Activated naive CD4-positive, alpha-beta T cell treated with anti-CD3 and anti-CD28 coated beads, Interleukin-2, amount 10 ng/mL, durations not matched to agents 7 days and 5 days (primary cell): ENCODE measurements around the gene CDH22.

Experiments
- CTCF ChIA-PET: fragments of 350-600 bp; sonication (Branson Sonifier 250); formaldehyde crosslinking; loops from one replicate; lab custom pipeline; 2021; ENCODE audit warnings: antibody characterized with exemption; lab: Charles Lee
- DNase-seq: peaks from one replicate; pipeline ENCODE4 v3.0.0-alpha.2; 2020
- H3K27ac Mint-ChIP-seq: one replicate; pipeline ENCODE4 v1.8.0; 2021; ENCODE audit warnings: mild to moderate bottlenecking, moderate library complexity, mixed read lengths
- H3K27me3 Mint-ChIP-seq: one replicate; pipeline ENCODE4 v1.8.0; 2021; ENCODE audit warnings: mild to moderate bottlenecking, mixed read lengths
- H3K36me3 Mint-ChIP-seq: one replicate; pipeline ENCODE4 v1.8.0; 2021; ENCODE audit warnings: mixed read lengths
- H3K4me1 Mint-ChIP-seq: one replicate; pipeline ENCODE4 v1.8.0; 2021; ENCODE audit warnings: mixed read lengths
- H3K4me3 Mint-ChIP-seq: one replicate; pipeline ENCODE4 v1.8.0; 2021; ENCODE audit warnings: mild to moderate bottlenecking, moderate library complexity, mixed read lengths
- H3K9me3 Mint-ChIP-seq: one replicate; pipeline ENCODE4 v1.8.0; 2021; ENCODE audit warnings: mixed read lengths

CDH22 gene

GRCh38 chr20:46307139-46307998, 929 bp downstream of the CDH22 start:
- CTCF ChIA-PET = interaction anchor here (0.5 to 3.7 kb wide), 14 partner anchors 11 to 131 kb away, joined by 3 to 34 read pairs (median 3); no protein-coding TSS in a partner anchor
- H3K4me1 Mint-ChIP-seq = peaks cover 6% of the 10 kb centered on the region
- H3K27ac Mint-ChIP-seq = no peak overlapping the region
- DNase-seq = peak; percentile 83
- H3K27me3 Mint-ChIP-seq = peaks cover 93% of the 10 kb centered on the region
- no peaks in the 10 kb centered on the region for H3K36me3 Mint-ChIP-seq
- H3K4me3 Mint-ChIP-seq = peak overlapping the region; percentile 19
- H3K9me3 Mint-ChIP-seq = no peaks in the 10 kb centered on the region

DNA sequence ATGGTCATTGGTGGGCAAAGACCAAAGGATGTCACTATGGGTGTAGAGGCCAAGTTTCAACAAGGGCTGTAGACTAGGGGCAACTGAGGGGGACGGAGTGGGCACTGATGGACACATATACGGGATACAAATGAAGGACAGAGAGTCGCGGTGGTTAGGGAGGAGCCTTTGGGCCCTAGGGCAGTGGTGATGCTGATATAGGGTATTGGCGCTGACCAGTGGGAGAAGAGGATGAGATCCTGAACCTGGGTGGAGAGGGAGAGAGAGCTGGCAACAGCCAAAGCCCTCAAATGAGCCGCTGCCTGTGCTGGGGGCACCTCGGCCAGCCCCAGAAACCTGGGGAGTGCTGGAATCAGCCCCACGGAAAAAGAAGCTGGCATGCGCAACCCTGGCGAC, 1.6 kb downstream of the CDH22 start:
- peaks cover 4% of the 10 kb centered on the region for H3K4me1 Mint-ChIP-seq
- H3K27me3 Mint-ChIP-seq = peaks cover 87% of the 10 kb centered on the region
- no peaks in the 10 kb centered on the region for H3K9me3 Mint-ChIP-seq
- CTCF ChIA-PET = interaction anchor here (0.5 to 3.7 kb wide), 13 partner anchors 10 to 132 kb away, joined by 3 to 34 read pairs (median 3); no protein-coding TSS in a partner anchor
- peak overlapping the region; percentile 11 for H3K4me3 Mint-ChIP-seq
- H3K27ac Mint-ChIP-seq = no peak overlapping the region
- no peak for DNase-seq
- no peaks in the 10 kb centered on the region for H3K36me3 Mint-ChIP-seq

GRCh38 chr20:46305973-46306360, 2.3 kb downstream of the CDH22 start:
- Mint-ChIP-seq H3K4me3 (no peak overlapping the region), H3K27me3 (peaks cover 79% of the 10 kb centered on the region), H3K27ac (no peak overlapping the region), H3K36me3 (no peaks in the 10 kb centered on the region), H3K4me1 (peaks cover 4% of the 10 kb centered on the region), H3K9me3 (no peaks in the 10 kb centered on the region)
- no peak for DNase-seq
- CTCF ChIA-PET = interaction anchor here (1.1 to 3.7 kb wide), 6 partner anchors 37 to 107 kb away, joined by 3 to 34 read pairs (median 4); no protein-coding TSS in a partner anchor

DNA sequence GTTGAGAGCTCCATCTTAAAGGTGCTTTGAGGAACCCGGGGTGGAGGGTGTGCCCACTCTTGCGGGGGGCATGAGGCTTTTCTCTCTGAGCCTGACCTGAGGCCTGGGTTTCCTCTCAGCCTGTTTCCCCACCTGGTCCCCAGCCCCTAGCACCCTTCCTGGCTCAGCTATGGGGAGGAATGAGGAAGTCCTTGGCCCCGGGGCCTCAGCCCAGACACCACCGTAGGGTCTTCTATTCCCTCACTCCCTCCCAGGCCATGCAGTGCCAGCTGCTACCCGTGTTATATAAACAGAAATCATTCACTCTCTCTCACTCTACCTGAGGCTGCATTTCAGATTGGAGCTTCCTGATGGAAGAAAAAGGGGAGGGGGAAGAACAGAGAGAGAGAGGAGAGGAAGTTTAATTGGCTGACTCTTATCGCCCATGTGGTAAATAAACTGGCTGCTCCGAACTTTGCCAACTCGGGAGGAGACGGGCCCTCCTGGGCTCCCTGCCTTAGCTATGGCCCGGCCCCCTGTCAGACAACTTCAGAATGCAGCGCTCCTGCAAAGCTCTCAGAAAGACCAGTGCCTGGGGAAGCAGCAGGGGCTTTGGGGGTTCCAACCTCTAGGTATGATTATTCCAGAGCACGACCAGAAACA, 2.8 kb downstream of the CDH22 start:
- H3K27me3 Mint-ChIP-seq = peaks cover 74% of the 10 kb centered on the region
- CTCF ChIA-PET = interaction anchor here (0.7 to 3.7 kb wide), 6 partner anchors 27 to 108 kb away, joined by 3 to 34 read pairs (median 4); no protein-coding TSS in a partner anchor
- no peaks in the 10 kb centered on the region for H3K9me3 Mint-ChIP-seq
- H3K4me1 Mint-ChIP-seq = peaks cover 4% of the 10 kb centered on the region
- no peak for DNase-seq
- H3K36me3 Mint-ChIP-seq = no peaks in the 10 kb centered on the region
- no peak overlapping the region for H3K27ac Mint-ChIP-seq
- H3K4me3 Mint-ChIP-seq = no peak overlapping the region

DNA sequence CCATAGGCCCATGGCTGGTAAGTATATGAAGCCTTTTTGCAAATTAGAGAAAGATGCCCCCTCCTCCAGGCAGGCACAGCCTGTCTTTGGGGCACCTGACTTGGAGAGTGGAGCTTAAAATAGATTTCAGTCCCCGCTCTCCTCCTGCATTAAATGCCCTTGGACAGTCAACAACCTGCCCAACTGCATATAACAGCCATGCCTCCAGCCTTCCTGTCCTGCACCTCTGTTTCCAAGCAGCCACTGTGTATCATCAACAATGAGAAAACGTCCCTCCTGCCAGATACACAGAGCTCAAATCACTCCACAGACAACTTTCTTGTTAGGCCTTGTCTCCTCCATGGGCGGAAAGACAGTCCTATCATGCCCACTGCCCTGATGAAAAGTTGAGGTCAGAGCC, 3.4 kb downstream of the CDH22 start:
- H3K27me3 Mint-ChIP-seq = peaks cover 72% of the 10 kb centered on the region
- no peaks in the 10 kb centered on the region for H3K36me3 Mint-ChIP-seq
- H3K4me1 Mint-ChIP-seq = peaks cover 4% of the 10 kb centered on the region
- CTCF ChIA-PET = interaction anchor here (0.7 to 3.7 kb wide), 5 partner anchors 27 to 108 kb away, joined by 3 to 34 read pairs (median 6); no protein-coding TSS in a partner anchor
- H3K4me3 Mint-ChIP-seq = no peak overlapping the region
- H3K9me3 Mint-ChIP-seq = no peaks in the 10 kb centered on the region
- no peak overlapping the region for H3K27ac Mint-ChIP-seq
- no peak for DNase-seq

- Mint-ChIP-seq H3K4me3 (no peak overlapping the region), H3K27me3 (peaks cover 67% of the 10 kb centered on the region), H3K9me3 (no peaks in the 10 kb centered on the region), H3K36me3 (no peaks in the 10 kb centered on the region), H3K27ac (no peak overlapping the region), H3K4me1 (peaks cover 4% of the 10 kb centered on the region)
- CTCF ChIA-PET = interaction anchor here (1.5 to 3.7 kb wide), 3 partner anchors 44 to 109 kb away, joined by 6 to 34 read pairs (median 30); no protein-coding TSS in a partner anchor
- DNase-seq = no peak
Measured at GRCh38 chr20:46304361-46304760, 3.9 kb downstream of the CDH22 start.

GRCh38 chr20:46303176-46303956, 4.9 kb downstream of the CDH22 start:
- no peak overlapping the region for H3K27ac Mint-ChIP-seq
- H3K4me1 Mint-ChIP-seq = peaks cover 2% of the 10 kb centered on the region
- no peaks in the 10 kb centered on the region for H3K36me3 Mint-ChIP-seq
- CTCF ChIA-PET = interaction anchor here (3.7 kb wide), 1 partner anchor 110 kb away, joined by 30 read pairs; no protein-coding TSS in a partner anchor
- no peak overlapping the region for H3K4me3 Mint-ChIP-seq
- no peak for DNase-seq
- peaks cover 57% of the 10 kb centered on the region for H3K27me3 Mint-ChIP-seq
- H3K9me3 Mint-ChIP-seq = no peaks in the 10 kb centered on the region

- no peaks in the 10 kb centered on the region for H3K4me1 Mint-ChIP-seq
- DNase-seq = no peak
- H3K27me3 Mint-ChIP-seq = peaks cover 58% of the 10 kb centered on the region
- H3K36me3 Mint-ChIP-seq = no peaks in the 10 kb centered on the region
- CTCF ChIA-PET = no interaction called here
- no peaks in the 10 kb centered on the region for H3K9me3 Mint-ChIP-seq
- no peak overlapping the region for H3K4me3 Mint-ChIP-seq
- H3K27ac Mint-ChIP-seq = no peak overlapping the region
Measured at GRCh38 chr20:46302106-46302505, 6.2 kb downstream of the CDH22 start.

DNA sequence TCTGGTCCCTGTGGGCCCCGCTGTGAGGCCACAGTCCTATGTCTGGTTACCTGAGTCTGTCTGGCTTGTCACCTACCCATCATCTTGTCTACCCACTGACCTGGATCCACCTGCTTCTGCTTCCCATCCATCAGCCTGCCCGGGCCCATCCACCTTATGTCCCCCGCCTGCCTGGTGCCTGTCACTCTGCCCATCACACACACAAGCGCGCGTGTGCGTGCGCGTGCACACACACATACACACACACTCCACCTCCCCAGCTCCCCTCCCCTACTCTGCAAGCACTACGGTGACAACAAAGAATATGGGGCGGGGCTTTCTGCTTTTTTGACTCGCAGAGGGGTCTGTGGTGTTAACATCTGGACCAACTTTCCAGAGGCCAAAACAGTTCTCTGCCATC, 8.0 kb downstream of the CDH22 start:
- H3K27me3 Mint-ChIP-seq = peaks cover 57% of the 10 kb centered on the region

GRCh38 chr20:46299078-46299477, 9.2 kb downstream of the CDH22 start:
- CTCF ChIA-PET = interaction anchor here (1.4 kb wide), 1 partner anchor 48 kb away, joined by 3 read pairs; no protein-coding TSS in a partner anchor
- no peak for DNase-seq
- no peak overlapping the region for H3K27ac Mint-ChIP-seq
- H3K27me3 Mint-ChIP-seq = peaks cover 58% of the 10 kb centered on the region
- H3K9me3 Mint-ChIP-seq = no peaks in the 10 kb centered on the region
- no peaks in the 10 kb centered on the region for H3K36me3 Mint-ChIP-seq
- no peaks in the 10 kb centered on the region for H3K4me1 Mint-ChIP-seq
- H3K4me3 Mint-ChIP-seq = no peak overlapping the region

More for the DNA sequence above, 8.0 kb downstream of the CDH22 start:
- Mint-ChIP-seq H3K27ac (no peak overlapping the region), H3K9me3 (no peaks in the 10 kb centered on the region), H3K4me3 (no peak overlapping the region), H3K36me3 (no peaks in the 10 kb centered on the region), H3K4me1 (no peaks in the 10 kb centered on the region)
- CTCF ChIA-PET = no interaction called here
- DNase-seq = no peak

DNA sequence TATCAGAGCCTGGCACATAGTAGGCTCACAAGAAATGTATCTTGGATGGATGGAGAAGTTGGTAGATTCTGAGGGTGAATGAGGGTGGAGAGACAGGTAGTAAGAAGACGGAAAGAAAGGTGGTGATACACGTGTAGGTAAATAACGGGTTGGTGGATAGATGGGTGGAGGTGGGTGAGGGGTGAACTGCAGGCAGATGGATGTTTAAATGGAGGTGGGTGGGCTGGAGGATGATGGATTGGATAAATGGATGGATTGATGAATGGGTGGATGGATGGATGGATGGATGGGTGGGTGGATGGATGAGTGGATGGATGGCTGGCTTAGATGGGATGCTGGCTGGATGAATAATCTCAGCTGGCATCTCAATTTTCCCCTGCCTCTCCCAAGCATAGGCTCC, 9.9 kb downstream of the CDH22 start:
- Mint-ChIP-seq H3K9me3 (no peaks in the 10 kb centered on the region), H3K4me1 (no peaks in the 10 kb centered on the region), H3K27ac (no peak overlapping the region), H3K36me3 (no peaks in the 10 kb centered on the region), H3K4me3 (no peak overlapping the region), H3K27me3 (peaks cover 54% of the 10 kb centered on the region)
- CTCF ChIA-PET = interaction anchor here (1.4 kb wide), 1 partner anchor 49 kb away, joined by 3 read pairs; no protein-coding TSS in a partner anchor
- DNase-seq = no peak

- no peak overlapping the region for H3K27ac Mint-ChIP-seq
- no peaks in the 10 kb centered on the region for H3K4me1 Mint-ChIP-seq
- H3K4me3 Mint-ChIP-seq = no peak overlapping the region
- no peak for DNase-seq
- peaks cover 56% of the 10 kb centered on the region for H3K27me3 Mint-ChIP-seq
- H3K36me3 Mint-ChIP-seq = no peaks in the 10 kb centered on the region
- no peaks in the 10 kb centered on the region for H3K9me3 Mint-ChIP-seq
- CTCF ChIA-PET = interaction anchor here (1.5 kb wide), 1 partner anchor 10 kb away, joined by 3 read pairs; no protein-coding TSS in a partner anchor
Measured at GRCh38 chr20:46296526-46297250, 11.6 kb downstream of the CDH22 start.

GRCh38 chr20:46293084-46293483, 15.2 kb downstream of the CDH22 start:
- peaks cover 60% of the 10 kb centered on the region for H3K27me3 Mint-ChIP-seq
- DNase-seq = no peak
- no peaks in the 10 kb centered on the region for H3K4me1 Mint-ChIP-seq
- H3K4me3 Mint-ChIP-seq = no peak overlapping the region
- no peaks in the 10 kb centered on the region for H3K36me3 Mint-ChIP-seq
- no peaks in the 10 kb centered on the region for H3K9me3 Mint-ChIP-seq
- no peak overlapping the region for H3K27ac Mint-ChIP-seq
- CTCF ChIA-PET = interaction anchor here (1.5 kb wide), 1 partner anchor 14 kb away, joined by 3 read pairs; no protein-coding TSS in a partner anchor
